A673 (cell line): Measurements from ENCODE around the gene PPP1R3G. TPM values are rescaled to one million over a fixed set of nuclear protein-coding genes. Genes with fewer than 3 reads are reported as not detected.
A peak's percentile ranks its signal among the peaks of the same experiment; 100 is the strongest.

Source experiments
- BruUV-seq: library from RNA; stranded (reverse); fragments of 400-500 nt; replicated peaks from 2 replicates; lab custom pipeline; 2021; lab: Mats Ljungman, UMichigan
- CTCF ChIA-PET: fragments of 300-600 bp; sonication (Branson Sonifier 250); formaldehyde crosslinking; loops from one replicate; lab custom pipeline; 2022; ENCODE audit warnings: antibody characterized with exemption; lab: Charles Lee
- POLR2A ChIA-PET: fragments of 300-600 bp; sonication (Branson Sonifier 250); formaldehyde crosslinking; loops from one replicate; lab custom pipeline; 2022; ENCODE audit warnings: antibody characterized with exemption; ENCODE audit not compliant: low non-redundant PET; lab: Charles Lee
- DNase-seq: peaks from one replicate; pipeline ENCODE4 v3.0.0-alpha.2; 2015; ENCODE audit warnings: low spot score
- H3K27ac ChIP-seq: fragments of 200-600 bp; sonication (generic); 2 replicates; pipeline ENCODE4 v1.5.1; 2016; ENCODE audit warnings: mixed run types, low read depth, mild to moderate bottlenecking, mixed read lengths, antibody characterized with exemption, low read length; ENCODE audit not compliant: poor library complexity, severe bottlenecking
- H3K27me3 ChIP-seq: fragments of 200-600 bp; sonication (generic); replicated peaks from 2 replicates; pipeline ENCODE4 v1.6.1; 2017; ENCODE audit warnings: mixed run types, low read depth, mild to moderate bottlenecking, mixed read lengths, antibody characterized with exemption, low read length; ENCODE audit not compliant: insufficient read depth, poor library complexity
- H3K36me3 ChIP-seq: fragments of 200-600 bp; sonication (generic); 2 replicates; pipeline ENCODE4 v1.6.1; 2016; ENCODE audit warnings: mixed run types, mild to moderate bottlenecking, mixed read lengths, antibody characterized with exemption, low read length; ENCODE audit not compliant: insufficient read depth, poor library complexity, severe bottlenecking
- H3K4me1 ChIP-seq: fragments of 200-600 bp; sonication (generic); 2 replicates; pipeline ENCODE4 v1.6.1; 2017; ENCODE audit warnings: mixed run types, mild to moderate bottlenecking, mixed read lengths, antibody characterized with exemption, low read length; ENCODE audit not compliant: insufficient read depth, poor library complexity, severe bottlenecking
- H3K4me3 ChIP-seq: fragments of 200-600 bp; sonication (generic); 2 replicates; pipeline ENCODE4 v1.5.1; 2016; ENCODE audit warnings: low read depth, mixed run types, mild to moderate bottlenecking, mixed read lengths, low read length; ENCODE audit not compliant: poor library complexity, severe bottlenecking
- H3K9me3 ChIP-seq: fragments of 200-600 bp; sonication (generic); 2 replicates; pipeline ENCODE4 v1.6.1; 2016; ENCODE audit warnings: mixed run types, low read depth, mild to moderate bottlenecking, mixed read lengths, antibody characterized with exemption, low read length; ENCODE audit not compliant: poor library complexity, severe bottlenecking
- EZH2 ChIP-seq: fragments of 200-600 bp; sonication (generic); IDR thresholded peaks from 2 replicates; pipeline ENCODE4 v1.6.1; 2017; ENCODE audit warnings: borderline replicate concordance, low read depth, mild to moderate bottlenecking, mixed read lengths, antibody characterized with exemption, low read length; ENCODE audit not compliant: poor library complexity, severe bottlenecking
- intact Hi-C: fragments of 100-400 bp; cut with micrococcal nuclease; formaldehyde crosslinking; loops from one replicate; pipeline ENCODE4 v1.10.0; 2022; ENCODE audit not compliant: unreplicated experiment
- total RNA-seq: library from RNA; stranded (reverse); gene quantifications from 2 replicates; pipeline ENCODE4 v1.2.3, GENCODE V29; 2021
- TF ChIP-seq, protein P1 (sequence below): fragments of 300-800, 200-600 bp; sonication (generic); conservative IDR thresholded peaks from 2 replicates; pipeline ENCODE4 v1.5.1; 2017; ENCODE audit warnings: low read depth, mild to moderate bottlenecking, antibody characterized with exemption, low read length, moderate library complexity, mixed read lengths

The PPP1R3G gene
- total RNA-seq, 1 experiment from 2014 or later: 0.24 TPM

- Histone ChIP-seq H3K4me1 (peaks cover 33% of the 10 kb centered on the region), H3K9me3 (peaks cover 34% of the 10 kb centered on the region), H3K4me3 (no peak overlapping the region), H3K27me3 (no peaks in the 10 kb centered on the region), H3K36me3 (peaks cover 13% of the 10 kb centered on the region), H3K27ac (peak overlapping the region; percentile 75)
- BruUV-seq: no TSS peak
- ChIA-PET CTCF (interaction anchor here (0.6 to 1.1 kb wide), 2 partner anchors 176 to 1282 kb away, joined by 3 to 4 read pairs; no protein-coding TSS in a partner anchor), POLR2A (no interaction called here)
- TF ChIP-seq, protein P1, sequence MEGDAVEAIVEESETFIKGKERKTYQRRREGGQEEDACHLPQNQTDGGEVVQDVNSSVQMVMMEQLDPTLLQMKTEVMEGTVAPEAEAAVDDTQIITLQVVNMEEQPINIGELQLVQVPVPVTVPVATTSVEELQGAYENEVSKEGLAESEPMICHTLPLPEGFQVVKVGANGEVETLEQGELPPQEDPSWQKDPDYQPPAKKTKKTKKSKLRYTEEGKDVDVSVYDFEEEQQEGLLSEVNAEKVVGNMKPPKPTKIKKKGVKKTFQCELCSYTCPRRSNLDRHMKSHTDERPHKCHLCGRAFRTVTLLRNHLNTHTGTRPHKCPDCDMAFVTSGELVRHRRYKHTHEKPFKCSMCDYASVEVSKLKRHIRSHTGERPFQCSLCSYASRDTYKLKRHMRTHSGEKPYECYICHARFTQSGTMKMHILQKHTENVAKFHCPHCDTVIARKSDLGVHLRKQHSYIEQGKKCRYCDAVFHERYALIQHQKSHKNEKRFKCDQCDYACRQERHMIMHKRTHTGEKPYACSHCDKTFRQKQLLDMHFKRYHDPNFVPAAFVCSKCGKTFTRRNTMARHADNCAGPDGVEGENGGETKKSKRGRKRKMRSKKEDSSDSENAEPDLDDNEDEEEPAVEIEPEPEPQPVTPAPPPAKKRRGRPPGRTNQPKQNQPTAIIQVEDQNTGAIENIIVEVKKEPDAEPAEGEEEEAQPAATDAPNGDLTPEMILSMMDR: no peak
- no peak for TF ChIP-seq EZH2
- peak; percentile 56 for DNase-seq
- intact Hi-C loops: no loop called here
These were observed 30.8 kb upstream of the PPP1R3G start for GRCh38 chr6:5054245-5054873.

DNA sequence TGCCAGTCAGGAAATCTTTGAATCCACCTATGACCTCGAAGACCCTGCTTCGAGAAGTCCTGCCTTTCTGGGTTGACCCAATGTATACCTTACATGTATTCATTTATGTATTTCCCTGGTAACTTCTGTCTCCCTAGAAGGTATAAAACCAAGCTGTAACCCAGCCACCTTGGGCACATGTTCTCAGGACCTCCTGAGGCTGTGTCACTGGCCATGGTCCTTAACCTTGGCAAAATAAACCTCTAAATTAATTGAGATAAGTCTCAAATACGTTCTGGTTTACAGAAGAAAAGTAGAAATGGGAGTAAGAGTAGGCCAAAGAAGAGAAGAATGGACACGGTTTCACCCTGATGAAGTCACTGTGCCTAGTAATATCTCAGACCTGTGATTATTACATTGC, 30.0 kb upstream of the PPP1R3G start:
- H3K4me1 ChIP-seq: peaks cover 33% of the 10 kb centered on the region
- no peak overlapping the region for H3K4me3 ChIP-seq
- TF ChIP-seq, protein P1: no peak
- TF ChIP-seq EZH2: no peak
- H3K27me3 ChIP-seq: no peaks in the 10 kb centered on the region
- ChIA-PET POLR2A (no interaction called here), CTCF (no interaction called here)
- BruUV-seq: no TSS peak
- H3K9me3 ChIP-seq: peaks cover 29% of the 10 kb centered on the region
- intact Hi-C loops: loop anchor here (5.0 kb wide), 2 partner anchors 322 to 342 kb away; no protein-coding TSS in a partner anchor
- H3K27ac ChIP-seq: peak overlapping the region; percentile 75
- no peak for DNase-seq
- H3K36me3 ChIP-seq: peaks cover 12% of the 10 kb centered on the region

- Histone ChIP-seq H3K4me1 (peaks cover 22% of the 10 kb centered on the region), H3K4me3 (no peak overlapping the region), H3K27ac (no peak overlapping the region), H3K9me3 (peaks cover 10% of the 10 kb centered on the region), H3K27me3 (no peaks in the 10 kb centered on the region), H3K36me3 (no peaks in the 10 kb centered on the region)
- ChIA-PET POLR2A (interaction anchor here (0.7 kb wide), 1 partner anchor 48 kb away, joined by 14 read pairs; no protein-coding TSS in a partner anchor), CTCF (no interaction called here)
- TF ChIP-seq, protein P1: no peak
- TF ChIP-seq EZH2: no peak
- BruUV-seq: no TSS peak
- no peak for DNase-seq
- intact Hi-C loops: loop anchor here (5.0 kb wide), 2 partner anchors 319 to 339 kb away; no protein-coding TSS in a partner anchor
These were observed 26.9 kb upstream of the PPP1R3G start for GRCh38 chr6:5058254-5058653.
